OCI-LY7 (cell line): ENCODE data around the gene IGSF10.

ENCODE experiments used
- EZH2phosphoT487 ChIP-seq: fragments of 200-600 bp; sonication (generic); IDR thresholded peaks from 2 replicates; pipeline ENCODE4 v1.6.1; 2018; ENCODE audit warnings: low read depth, borderline replicate concordance, mild to moderate bottlenecking, mixed run types, antibody characterized with exemption, low read length, moderate library complexity, mixed read lengths
- TF ChIP-seq, protein P1 (sequence below): fragments of 200-600 bp; sonication (generic); conservative IDR thresholded peaks from 2 replicates; pipeline ENCODE4 v1.5.1; 2014; ENCODE audit warnings: mild to moderate bottlenecking, antibody characterized with exemption, low read length, moderate library complexity, mixed read lengths

DNA sequence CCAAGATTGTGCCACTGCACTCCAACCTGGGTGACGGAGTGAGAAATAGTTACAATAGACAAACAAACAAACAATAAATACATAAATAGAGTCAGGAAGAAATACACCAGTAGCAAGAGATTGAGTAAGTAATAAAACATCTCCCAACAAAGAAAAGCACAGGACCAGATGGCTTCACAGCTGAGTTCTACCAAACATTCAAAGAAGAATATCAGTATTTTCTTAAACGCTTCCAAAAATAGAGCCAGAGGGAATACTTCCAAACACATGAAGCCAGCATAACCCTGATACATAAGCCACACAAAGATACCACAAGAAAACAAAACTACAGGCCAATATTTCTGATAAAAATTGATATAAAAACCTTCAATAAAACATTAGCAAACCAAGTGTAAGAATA, 30.7 kb upstream of the IGSF10 start:
- TF ChIP-seq, protein P1, sequence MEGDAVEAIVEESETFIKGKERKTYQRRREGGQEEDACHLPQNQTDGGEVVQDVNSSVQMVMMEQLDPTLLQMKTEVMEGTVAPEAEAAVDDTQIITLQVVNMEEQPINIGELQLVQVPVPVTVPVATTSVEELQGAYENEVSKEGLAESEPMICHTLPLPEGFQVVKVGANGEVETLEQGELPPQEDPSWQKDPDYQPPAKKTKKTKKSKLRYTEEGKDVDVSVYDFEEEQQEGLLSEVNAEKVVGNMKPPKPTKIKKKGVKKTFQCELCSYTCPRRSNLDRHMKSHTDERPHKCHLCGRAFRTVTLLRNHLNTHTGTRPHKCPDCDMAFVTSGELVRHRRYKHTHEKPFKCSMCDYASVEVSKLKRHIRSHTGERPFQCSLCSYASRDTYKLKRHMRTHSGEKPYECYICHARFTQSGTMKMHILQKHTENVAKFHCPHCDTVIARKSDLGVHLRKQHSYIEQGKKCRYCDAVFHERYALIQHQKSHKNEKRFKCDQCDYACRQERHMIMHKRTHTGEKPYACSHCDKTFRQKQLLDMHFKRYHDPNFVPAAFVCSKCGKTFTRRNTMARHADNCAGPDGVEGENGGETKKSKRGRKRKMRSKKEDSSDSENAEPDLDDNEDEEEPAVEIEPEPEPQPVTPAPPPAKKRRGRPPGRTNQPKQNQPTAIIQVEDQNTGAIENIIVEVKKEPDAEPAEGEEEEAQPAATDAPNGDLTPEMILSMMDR = no peak
- no peak for TF ChIP-seq EZH2phosphoT487
